Upper lobe of right lung (tissue), 1 donor: Measurements from ENCODE around the gene HIF1A. TPM values are rescaled to one million over a fixed set of nuclear protein-coding genes. Genes with fewer than 3 reads are reported as not detected.

Experiments
- ATAC-seq: fragments of 200-7000 bp; cut with Tn5 transposase; one replicate; pipeline ENCODE4 v1.9.1; 2020; ENCODE audit warnings: mild to moderate bottlenecking, moderate library complexity
- DNase-seq: peaks from one replicate; pipeline ENCODE4 v3.0.0-alpha.2; 2020
- H3K27ac ChIP-seq: fragments of 200-600 bp; one replicate; pipeline ENCODE4 v1.8.0; 2022
- H3K27me3 ChIP-seq: fragments of 200-600 bp; one replicate; pipeline ENCODE4 v1.8.0; 2022; ENCODE audit warnings: mild to moderate bottlenecking
- H3K36me3 ChIP-seq: fragments of 200-600 bp; one replicate; pipeline ENCODE4 v1.8.0; 2022
- H3K4me1 ChIP-seq: fragments of 200-600 bp; one replicate; pipeline ENCODE4 v1.8.0; 2022
- H3K4me3 ChIP-seq: fragments of 200-600 bp; one replicate; pipeline ENCODE4 v1.8.0; 2022; ENCODE audit warnings: mild to moderate bottlenecking
- H3K9me3 ChIP-seq: fragments of 200-600 bp; one replicate; pipeline ENCODE4 v1.8.0; 2022
- CTCF ChIP-seq: fragments of 200-600 bp; IDR thresholded peaks from one replicate; pipeline ENCODE4 v1.8.0; 2022; ENCODE audit warnings: antibody characterized with exemption
- intact Hi-C: fragments of 100-400 bp; cut with DNase I; formaldehyde crosslinking; loops from one replicate; pipeline ENCODE4 v1.11.0; 2022
- total RNA-seq: library from RNA; stranded (reverse); fragmentation: NEBNext Ultra II Directional; extraction: Animal tissue kit (Norgen Biotek cat#: 25700); gene quantifications from one replicate; pipeline ENCODE4 v1.2.1, GENCODE V29; 2021
- donor health status: DM: no; HTN: yes; CAD: no; lungs with severe emphysema.

The HIF1A gene
- total RNA-seq, 1 donor from 2014 or later = 108 TPM

GRCh38 chr14:61673305-61673704, 22.0 kb upstream of the HIF1A start:
- no peak for DNase-seq
- no peak for TF ChIP-seq CTCF
- ATAC-seq = no peak
- intact Hi-C loops = no loop called here
- H3K4me3 ChIP-seq = no peak overlapping the region
- H3K9me3 ChIP-seq = no peaks in the 10 kb centered on the region
- H3K36me3 ChIP-seq = no peaks in the 10 kb centered on the region
- H3K27ac ChIP-seq = no peak overlapping the region
- no peaks in the 10 kb centered on the region for H3K4me1 ChIP-seq
- H3K27me3 ChIP-seq = no peaks in the 10 kb centered on the region

GRCh38 chr14:61675291-61675690, 20.0 kb upstream of the HIF1A start:
- no peaks in the 10 kb centered on the region for H3K27me3 ChIP-seq
- TF ChIP-seq CTCF = no peak
- no peak overlapping the region for H3K27ac ChIP-seq
- no peak overlapping the region for H3K4me3 ChIP-seq
- no peaks in the 10 kb centered on the region for H3K36me3 ChIP-seq
- no peak for DNase-seq
- no peak for ATAC-seq
- no peaks in the 10 kb centered on the region for H3K4me1 ChIP-seq
- no peaks in the 10 kb centered on the region for H3K9me3 ChIP-seq
- intact Hi-C loops = no loop called here

GRCh38 chr14:61677479-61677878, 17.8 kb upstream of the HIF1A start:
- DNase-seq = no peak
- ATAC-seq = peak; percentile 65
- no peaks in the 10 kb centered on the region for H3K4me1 ChIP-seq
- H3K4me3 ChIP-seq = no peak overlapping the region
- no peaks in the 10 kb centered on the region for H3K9me3 ChIP-seq
- no peak overlapping the region for H3K27ac ChIP-seq
- intact Hi-C loops = no loop called here
- no peak for TF ChIP-seq CTCF
- H3K27me3 ChIP-seq = no peaks in the 10 kb centered on the region
- H3K36me3 ChIP-seq = no peaks in the 10 kb centered on the region

GRCh38 chr14:61678975-61679374, 16.3 kb upstream of the HIF1A start:
- Histone ChIP-seq H3K27ac (no peak overlapping the region), H3K4me1 (no peaks in the 10 kb centered on the region), H3K36me3 (no peaks in the 10 kb centered on the region), H3K27me3 (no peaks in the 10 kb centered on the region), H3K9me3 (no peaks in the 10 kb centered on the region), H3K4me3 (no peak overlapping the region)
- ATAC-seq (no peak), DNase-seq (no peak)
- intact Hi-C loops = no loop called here
- TF ChIP-seq CTCF = no peak

GRCh38 chr14:61681413-61681812, 13.9 kb upstream of the HIF1A start:
- no peak overlapping the region for H3K27ac ChIP-seq
- intact Hi-C loops = no loop called here
- no peak for DNase-seq
- H3K4me1 ChIP-seq = no peaks in the 10 kb centered on the region
- no peak for TF ChIP-seq CTCF
- H3K36me3 ChIP-seq = no peaks in the 10 kb centered on the region
- no peak for ATAC-seq
- no peaks in the 10 kb centered on the region for H3K27me3 ChIP-seq
- H3K9me3 ChIP-seq = no peaks in the 10 kb centered on the region
- no peak overlapping the region for H3K4me3 ChIP-seq

GRCh38 chr14:61683108-61683507, 12.2 kb upstream of the HIF1A start:
- H3K27ac ChIP-seq = no peak overlapping the region
- no peak for DNase-seq
- no peak overlapping the region for H3K4me3 ChIP-seq
- H3K36me3 ChIP-seq = no peaks in the 10 kb centered on the region
- no peaks in the 10 kb centered on the region for H3K27me3 ChIP-seq
- H3K9me3 ChIP-seq = no peaks in the 10 kb centered on the region
- H3K4me1 ChIP-seq = no peaks in the 10 kb centered on the region
- intact Hi-C loops = no loop called here
- ATAC-seq = no peak
- TF ChIP-seq CTCF = no peak
